HT-29 (cell line): ENCODE measurements around the gene NEURL2. TPM values are rescaled to one million over a fixed set of nuclear protein-coding genes. Genes with fewer than 3 reads are reported as not detected.

Experiments used
- DNase-seq: peaks from one replicate; pipeline ENCODE4 v3.0.0-alpha.2; 2015; ENCODE audit warnings: low spot score
- total RNA-seq: library from RNA; depleted of rRNA; stranded (reverse); fragments of >200 nt; shearing (Covaris generic); gene quantifications from 2 replicates; pipeline ENCODE4 v1.2.3, GENCODE V29; 2014; rRNA removed

The NEURL2 gene
- total RNA-seq, 1 experiment from 2014 or later, result 11.4 TPM

DNA sequence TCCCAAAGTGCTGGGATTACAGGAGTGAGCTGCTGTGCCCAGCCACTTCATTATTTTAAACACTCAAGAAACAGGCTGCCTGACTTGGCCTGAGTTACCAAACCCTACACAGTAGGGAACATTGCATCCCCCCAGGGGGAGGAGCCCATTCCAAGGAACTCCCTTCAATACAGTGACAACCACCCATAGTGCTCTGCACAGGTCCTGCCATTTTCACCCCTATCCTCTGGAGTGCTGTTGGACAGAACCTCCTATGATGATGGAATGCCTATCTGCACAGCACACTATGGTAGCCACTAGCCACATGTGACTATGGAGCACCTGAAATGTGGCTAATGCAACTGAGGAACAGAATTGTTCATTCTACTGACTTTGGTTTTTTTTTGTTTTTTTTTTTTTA is 45.6 kb downstream of the NEURL2 start:
- DNase-seq, result no peak

DNA sequence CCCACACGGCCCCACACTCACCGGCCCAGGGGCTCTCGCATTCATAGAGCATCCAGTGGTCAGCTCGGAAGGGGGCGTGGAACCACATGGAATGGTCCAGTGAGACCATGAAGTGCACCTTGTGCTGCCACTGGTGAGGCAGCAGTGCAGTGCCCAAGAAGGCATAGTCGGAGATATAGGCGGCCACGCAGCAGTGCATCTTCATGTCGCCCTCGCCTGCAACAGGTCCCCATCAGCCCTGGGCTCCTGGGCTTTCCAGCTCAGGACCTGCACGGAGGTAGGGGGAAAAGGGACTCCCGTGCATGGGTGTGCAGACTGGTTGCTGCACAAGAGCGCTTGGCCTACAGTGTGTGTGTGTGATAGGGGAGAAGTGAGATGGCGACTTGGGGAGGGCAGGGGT is 47.5 kb downstream of the NEURL2 start:
- no peak for DNase-seq

DNA sequence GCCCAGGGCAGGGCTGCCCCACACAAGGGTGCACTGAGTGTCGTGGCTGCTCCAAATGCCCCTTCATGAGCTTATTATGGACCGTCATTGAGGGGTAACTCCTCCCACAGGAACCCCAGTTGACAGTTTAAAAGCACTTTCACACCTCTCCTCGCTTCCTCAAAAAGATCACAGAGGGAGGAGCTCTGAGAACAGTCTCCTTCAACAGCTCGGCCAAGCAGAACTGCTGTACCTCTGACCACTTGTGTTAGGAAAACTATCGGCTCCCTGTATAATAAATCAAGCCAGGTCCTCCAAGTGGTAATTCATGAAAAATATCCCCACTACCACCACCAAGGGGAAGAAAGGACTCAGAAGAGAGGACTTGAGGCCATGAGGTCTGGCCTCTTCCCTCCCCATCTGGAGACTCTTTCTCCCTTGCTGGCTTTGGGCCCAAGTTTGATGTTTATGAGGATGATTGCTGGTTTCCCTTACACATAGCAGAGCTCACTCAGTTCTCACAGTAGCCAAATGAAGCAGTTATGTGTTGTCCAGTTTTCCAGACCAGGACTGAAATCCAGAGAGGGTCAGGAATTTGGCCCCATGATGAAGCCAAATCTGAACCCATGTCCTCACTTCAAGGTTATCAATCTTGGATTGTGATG is 48.7 kb downstream of the NEURL2 start:
- DNase-seq, result no peak

DNA sequence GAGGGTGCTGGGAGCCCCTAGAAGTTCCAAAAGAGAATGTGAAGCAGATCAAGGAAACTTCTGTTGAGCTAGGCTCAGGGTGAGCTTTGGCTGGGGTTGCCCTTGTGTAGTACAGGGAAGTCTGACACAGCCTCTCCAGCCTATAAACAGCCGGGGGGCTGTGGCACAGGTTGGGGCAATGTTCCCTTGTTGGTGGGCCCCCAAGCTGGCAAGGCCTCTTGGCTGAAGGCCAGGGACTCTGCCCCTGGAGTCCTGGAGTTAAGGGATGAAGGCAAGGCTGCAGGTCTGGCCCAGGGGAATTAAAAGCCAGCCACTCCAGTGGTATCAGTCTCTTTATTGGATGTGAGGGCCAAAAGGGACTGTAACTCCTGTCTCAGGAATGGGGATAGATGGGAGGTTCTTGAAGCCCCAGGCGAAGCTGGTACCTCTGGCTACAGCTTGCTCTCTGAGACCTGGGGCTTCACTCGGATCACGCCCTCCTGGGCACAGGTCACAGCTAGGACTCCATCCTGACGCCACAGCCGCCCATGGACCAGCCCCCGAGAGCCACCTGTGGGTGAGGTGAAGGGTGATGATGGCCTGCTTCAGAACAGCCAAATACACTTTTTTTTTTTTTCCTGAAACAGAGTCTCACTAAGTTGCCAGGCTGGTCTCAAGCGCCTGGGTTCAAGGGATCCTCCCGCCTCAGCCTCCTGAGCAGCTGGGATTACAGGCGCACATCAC is 49.4 kb downstream of the NEURL2 start:
- no peak for DNase-seq

DNA sequence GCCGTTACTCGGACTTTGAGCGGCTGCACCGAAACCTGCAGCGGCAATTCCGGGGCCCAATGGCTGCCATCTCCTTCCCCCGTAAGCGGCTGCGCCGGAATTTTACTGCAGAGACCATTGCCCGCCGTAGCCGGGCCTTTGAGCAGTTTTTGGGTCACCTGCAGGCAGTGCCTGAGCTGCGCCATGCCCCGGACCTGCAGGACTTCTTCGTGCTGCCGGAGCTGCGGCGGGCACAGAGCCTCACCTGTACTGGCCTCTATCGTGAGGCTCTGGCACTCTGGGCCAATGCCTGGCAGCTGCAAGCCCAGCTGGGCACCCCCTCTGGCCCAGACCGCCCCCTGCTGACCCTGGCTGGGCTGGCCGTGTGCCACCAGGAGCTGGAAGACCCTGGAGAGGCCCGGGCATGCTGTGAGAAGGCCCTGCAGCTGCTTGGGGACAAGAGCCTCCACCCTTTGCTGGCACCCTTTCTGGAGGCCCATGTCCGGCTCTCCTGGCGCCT is 50.3 kb downstream of the NEURL2 start:
- DNase-seq, result no peak

Other genes with a start within 250 kb of the NEURL2 start
- not detected in 2 replicates for gene WFDC11, start 221.0 kb downstream of the NEURL2 start, total RNA-seq
- gene WFDC13, start 189.2 kb downstream of the NEURL2 start, total RNA-seq, result not detected in 2 replicates
- not detected in 2 replicates for gene WFDC10B, start 186.2 kb downstream of the NEURL2 start, total RNA-seq
- gene SPINT4, start 168.9 kb downstream of the NEURL2 start, total RNA-seq, result not detected in 2 replicates
- gene WFDC3, start 99.3 kb downstream of the NEURL2 start, total RNA-seq, result not detected in 2 replicates
- 26.2 and 33.2 TPM in 2 replicates for gene DNTTIP1, start 99.3 kb downstream of the NEURL2 start, total RNA-seq
- gene UBE2C, start 78.6 kb downstream of the NEURL2 start, total RNA-seq, result 284 and 289 TPM in 2 replicates
- 0.15 and 0.18 TPM in 2 replicates for gene TNNC2, start 63.9 kb downstream of the NEURL2 start, total RNA-seq
- gene SNX21, start 57.4 kb downstream of the NEURL2 start, total RNA-seq, result 30.8 and 31.2 TPM in 2 replicates
- 93.1 and 95.4 TPM in 2 replicates for gene ACOT8, start 33.8 kb downstream of the NEURL2 start, total RNA-seq
- gene ZSWIM3, start 33.6 kb downstream of the NEURL2 start, total RNA-seq, result 2.3 and 2.9 TPM in 2 replicates
- 16.1 and 20.2 TPM in 2 replicates for gene ZSWIM1, start 10.0 kb downstream of the NEURL2 start, total RNA-seq
- gene SPATA25, start 3.6 kb downstream of the NEURL2 start, total RNA-seq, result 7.1 and 10.4 TPM in 2 replicates
- gene CTSA, start 127 bp upstream of the NEURL2 start, total RNA-seq, result 151 and 162 TPM in 2 replicates
- 1.0 and 2.1 TPM in 2 replicates for gene PLTP, start 20.9 kb upstream of the NEURL2 start, total RNA-seq
- gene PCIF1, start 43.5 kb upstream of the NEURL2 start, total RNA-seq, result 25.5 and 31.7 TPM in 2 replicates
- 39.2 and 44.8 TPM in 2 replicates for gene ZNF335, start 81.0 kb upstream of the NEURL2 start, total RNA-seq
- not detected in 2 replicates for gene MMP9, start 117.7 kb upstream of the NEURL2 start, total RNA-seq
- not detected in 2 replicates for gene SLC12A5, start 138.0 kb upstream of the NEURL2 start, total RNA-seq
- gene NCOA5, start 198.8 kb upstream of the NEURL2 start, total RNA-seq, result 20.3 and 21.0 TPM in 2 replicates
- not detected in 2 replicates for gene CD40, start 227.1 kb upstream of the NEURL2 start, total RNA-seq